Ascending aorta (tissue), 2 donors: Measurements from ENCODE around the gene PCNX1. TPM values are rescaled to one million over a fixed set of nuclear protein-coding genes. Genes with fewer than 3 reads are reported as not detected.

Source experiments
- DNase-seq, 2 donors: peaks; one replicate each; pipeline ENCODE4 v3.0.0-alpha.2; 2019; ENCODE audit warnings: low spot score in 2 of 2
- H3K27ac ChIP-seq, 2 donors: fragments of 200-600 bp; sonication (generic); one replicate each; pipeline ENCODE4 v1.5.1; 2016 to 2017; ENCODE audit warnings: mild to moderate bottlenecking in 1 of 2
- H3K27me3 ChIP-seq: fragments of 200-600 bp; sonication (generic); one replicate; pipeline ENCODE4 v1.5.1; 2017
- H3K36me3 ChIP-seq, 2 donors: fragments of 200-600 bp; sonication (generic); one replicate each; pipeline ENCODE4 v1.5.1; 2016
- H3K4me1 ChIP-seq, 2 donors: fragments of 200-600 bp; sonication (generic); one replicate each; pipeline ENCODE4 v1.5.1; 2016 to 2017; ENCODE audit warnings: mild to moderate bottlenecking in 1 of 2
- H3K4me3 ChIP-seq, 2 donors: fragments of 200-600 bp; sonication (generic); one replicate each; pipeline ENCODE4 v1.5.1; 2016 to 2017; ENCODE audit warnings: mild to moderate bottlenecking in 1 of 2
- H3K9me3 ChIP-seq, 2 donors: fragments of 200-600 bp; sonication (generic); one replicate each; pipeline ENCODE4 v1.5.1; 2016
- CTCF ChIP-seq, 3 experiments: fragments of 200-600 bp in 2 of 3; fragments of 450-650 bp in 1 of 3; sonication (generic) in 2 of 3; IDR thresholded peaks; one replicate each; pipeline ENCODE4 v1.5.1; 2016 to 2019; ENCODE audit warnings: antibody characterized with exemption in 3 of 3, mild to moderate bottlenecking in 1 of 3, moderate library complexity in 1 of 3
- intact Hi-C: fragments of 100-400 bp; cut with DNase I; formaldehyde crosslinking; loops from one replicate; pipeline ENCODE4 v1.15.1; 2023
- total RNA-seq: library from RNA; depleted of rRNA; stranded (reverse); fragments of >200 nt; gene quantifications from one replicate; pipeline ENCODE4 v1.1.0, GENCODE V29; 2016

The PCNX1 gene
- total RNA-seq, 1 donor from 2014 or later, result 73.1 TPM

DNA sequence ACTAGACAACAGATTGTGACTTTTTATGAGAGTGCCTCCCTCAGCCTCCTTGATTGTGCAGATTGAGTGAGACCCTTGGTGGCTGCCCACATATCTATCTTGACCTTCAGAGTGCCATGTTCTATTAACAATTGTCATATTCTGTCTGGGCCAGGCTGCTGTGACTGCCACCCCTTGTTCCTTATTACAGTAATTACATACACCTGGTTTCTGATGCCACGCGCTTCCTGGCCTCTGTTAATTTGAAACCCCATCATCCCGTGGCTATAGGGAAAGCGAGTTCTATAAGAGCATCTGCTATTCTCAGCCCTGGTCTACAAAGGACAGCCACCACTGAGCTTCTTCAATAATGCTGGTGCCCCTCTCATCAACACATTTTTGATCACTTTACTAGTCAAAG, 228.7 kb downstream of the PCNX1 start:
- DNase-seq, result no peak
- Histone ChIP-seq H3K4me3 (no peak overlapping the region), H3K27me3 (no peaks in the 10 kb centered on the region), H3K27ac (no peak overlapping the region), H3K4me1 (no peaks in the 10 kb centered on the region), H3K36me3 (no peaks in the 10 kb centered on the region), H3K9me3 (no peaks in the 10 kb centered on the region)
- no peak for TF ChIP-seq CTCF (IDR thresholded peaks at IDR 0.05)
- intact Hi-C loops, result no loop called here

- intact Hi-C loops, result no loop called here
- Histone ChIP-seq H3K4me3 (no peak overlapping the region), H3K4me1 (no peaks in the 10 kb centered on the region), H3K36me3 (no peaks in the 10 kb centered on the region), H3K27me3 (no peaks in the 10 kb centered on the region), H3K27ac (no peak overlapping the region), H3K9me3 (no peaks in the 10 kb centered on the region)
- TF ChIP-seq CTCF (IDR thresholded peaks at IDR 0.05), result no peak
- DNase-seq, result no peak
These were observed 229.3 kb downstream of the PCNX1 start for GRCh38 chr14:71136386-71137060.

DNA sequence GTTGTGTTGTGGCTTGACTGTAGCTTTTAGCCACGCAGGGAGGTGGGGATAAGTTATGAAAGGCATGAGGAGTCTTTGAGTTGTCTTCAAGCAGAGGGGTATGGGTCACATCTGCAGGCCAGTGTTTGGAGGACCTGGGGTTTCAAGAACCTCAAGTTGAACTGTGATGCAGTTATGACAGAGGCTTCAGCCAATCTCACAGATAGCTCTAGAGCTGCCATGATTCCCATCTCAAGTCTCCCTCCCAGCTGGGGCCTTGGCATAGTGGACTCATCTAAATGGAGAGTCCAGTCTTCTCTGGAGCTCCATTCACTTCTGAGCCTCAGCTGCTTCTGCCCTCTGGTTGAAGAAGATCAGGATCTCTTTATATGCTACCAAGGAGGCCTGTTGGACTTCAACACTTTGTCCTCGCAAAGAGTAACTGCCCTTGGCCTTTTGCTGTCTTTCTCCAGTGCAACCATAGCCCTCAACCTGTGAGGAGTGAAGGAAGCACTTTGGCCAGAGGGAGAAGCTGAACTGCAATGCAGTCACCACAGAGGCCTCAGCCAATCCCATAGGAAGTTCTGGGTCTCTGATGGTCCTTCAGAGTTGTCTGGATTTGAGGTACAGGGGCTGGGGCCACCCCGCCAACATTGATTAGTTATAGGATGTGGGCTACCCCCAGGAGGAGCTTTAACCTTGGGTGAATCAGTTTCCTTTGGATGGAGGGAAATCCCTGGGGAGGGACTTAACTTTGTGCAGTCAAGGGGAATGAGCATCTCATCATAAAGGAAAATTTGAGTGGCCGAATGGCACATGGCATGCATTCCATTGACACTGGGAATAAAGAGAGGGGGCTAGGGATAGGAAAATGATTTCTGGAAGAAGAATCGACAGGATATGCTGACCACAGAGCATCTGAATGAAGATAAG, 230.5 kb downstream of the PCNX1 start:
- H3K36me3 ChIP-seq, result no peaks in the 10 kb centered on the region
- intact Hi-C loops, result loop anchor here (2.0 kb wide), 2 partner anchors 183 to 717 kb away; partner anchors contain the start of gene SIPA1L1
- no peaks in the 10 kb centered on the region for H3K4me1 ChIP-seq

DNA sequence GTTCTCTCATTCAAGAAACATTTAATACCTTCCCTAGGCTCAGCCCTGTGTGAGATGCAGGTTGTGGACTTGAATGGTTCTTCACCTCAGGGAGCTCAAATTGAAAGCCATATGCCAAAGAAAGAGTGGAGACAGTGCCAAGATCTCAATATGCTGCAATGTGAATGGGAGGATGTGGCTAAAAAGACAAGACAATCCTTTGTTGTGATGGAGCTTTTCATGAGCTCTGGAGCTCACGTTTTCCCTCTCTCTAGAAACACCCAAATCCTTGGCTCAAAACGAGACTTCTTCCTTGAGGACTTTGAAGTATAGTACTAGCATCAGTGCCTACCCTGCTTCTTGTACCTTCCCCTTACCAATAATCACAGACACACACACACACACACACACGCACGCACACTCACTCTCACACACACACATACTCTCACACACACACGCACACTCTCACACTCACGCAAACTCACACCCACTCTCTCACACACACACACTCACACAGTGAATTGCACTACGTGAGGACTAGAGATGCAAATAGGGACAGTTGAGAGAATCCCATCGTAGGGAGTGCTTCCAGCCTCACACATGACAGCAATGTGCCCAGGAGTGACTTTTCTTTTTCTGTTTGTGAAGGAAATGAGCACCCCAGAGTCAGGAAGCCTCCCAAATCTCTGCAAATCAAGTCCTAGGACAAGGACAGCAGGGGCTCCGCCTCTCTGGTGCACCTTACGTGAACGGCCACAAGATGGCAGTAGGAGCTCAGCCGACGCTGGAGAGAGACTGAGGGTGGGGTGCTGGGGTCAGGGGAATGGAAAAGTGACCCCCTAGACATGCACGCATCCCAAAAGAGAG, 231.4 kb downstream of the PCNX1 start:
- H3K27me3 ChIP-seq, result no peaks in the 10 kb centered on the region
- no peak overlapping the region for H3K4me3 ChIP-seq
- DNase-seq, result no peak
- H3K27ac ChIP-seq, result no peak overlapping the region
- intact Hi-C loops, result loop anchor here (1.0 to 2.0 kb wide), 3 partner anchors 182 to 716 kb away; partner anchors contain the start of gene SIPA1L1
- H3K9me3 ChIP-seq, result no peaks in the 10 kb centered on the region
- peak; percentile 82 to 97 (median 95) for TF ChIP-seq CTCF (IDR thresholded peaks at IDR 0.05)
- H3K36me3 ChIP-seq, result no peaks in the 10 kb centered on the region
- H3K4me1 ChIP-seq, result no peaks in the 10 kb centered on the region

More for the DNA sequence above, 230.5 kb downstream of the PCNX1 start:
- no peaks in the 10 kb centered on the region for H3K27me3 ChIP-seq
- no peak for DNase-seq
- no peaks in the 10 kb centered on the region for H3K9me3 ChIP-seq
- TF ChIP-seq CTCF (IDR thresholded peaks at IDR 0.05), result no peak
- H3K4me3 ChIP-seq, result no peak overlapping the region
- no peak overlapping the region for H3K27ac ChIP-seq

GRCh38 chr14:71139294-71139946, 232.2 kb downstream of the PCNX1 start:
- Histone ChIP-seq H3K36me3 (no peaks in the 10 kb centered on the region), H3K27me3 (no peaks in the 10 kb centered on the region), H3K4me3 (no peak overlapping the region), H3K9me3 (no peaks in the 10 kb centered on the region), H3K4me1 (no peaks in the 10 kb centered on the region), H3K27ac (no peak overlapping the region)
- intact Hi-C loops, result loop anchor here (1.0 to 2.0 kb wide), 3 partner anchors 181 to 715 kb away; partner anchors contain the start of gene SIPA1L1
- no peak for TF ChIP-seq CTCF (IDR thresholded peaks at IDR 0.05)
- no peak for DNase-seq
